Lower leg skin (tissue), 4 donors: Measurements from ENCODE around the gene KRTAP11-1. TPM values are rescaled to one million over a fixed set of nuclear protein-coding genes. Genes with fewer than 3 reads are reported as not detected.

ENCODE experiments used
- DNase-seq, 2 donors: peaks; one replicate each; pipeline ENCODE4 v3.0.0-alpha.2; 2019; ENCODE audit warnings: low spot score in 2 of 2
- H3K4me3 ChIP-seq: fragments of 200-600 bp; sonication (generic); 2 replicates; pipeline ENCODE4 v1.5.1; 2017; ENCODE audit warnings: mild to moderate bottlenecking, low read depth; ENCODE audit not compliant: poor library complexity, severe bottlenecking
- CTCF ChIP-seq, 3 donors: fragments of 450-650 bp; IDR thresholded peaks; one replicate each; pipeline ENCODE4 v1.5.1; 2016; ENCODE audit warnings: antibody characterized with exemption in 3 of 3, mild to moderate bottlenecking in 3 of 3, moderate library complexity in 2 of 3
- POLR2A ChIP-seq, 2 donors: fragments of 450-650 bp; IDR thresholded peaks; one replicate each; pipeline ENCODE4 v1.6.1; 2016 to 2017; ENCODE audit warnings: antibody characterized with exemption in 2 of 2, mild to moderate bottlenecking in 1 of 2, moderate library complexity in 1 of 2
- WGBS, 2 donors: methylation state at CpG; one replicate each; pipeline ENCODE4 v1.1.5; 2018; 5-methylcytosine and 5-hydroxymethylcytosine counted together
- intact Hi-C: fragments of 100-400 bp; cut with DNase I; formaldehyde crosslinking; loops from one replicate; pipeline ENCODE4 v1.15.0; 2023; ENCODE audit warnings: low total_unique reads
- total RNA-seq, 4 donors: library from RNA; depleted of rRNA; stranded (reverse); fragments of >200 nt; gene quantifications; one replicate each; pipeline ENCODE4 v1.1.0, GENCODE V29; 2016

KRTAP11-1 gene
- 10 to 100 TPM in 1 of 4 donors, 1 to 10 TPM in 2, not detected in 1; 2.5 to 71.2 (median 3.2) TPM for total RNA-seq

DNA sequence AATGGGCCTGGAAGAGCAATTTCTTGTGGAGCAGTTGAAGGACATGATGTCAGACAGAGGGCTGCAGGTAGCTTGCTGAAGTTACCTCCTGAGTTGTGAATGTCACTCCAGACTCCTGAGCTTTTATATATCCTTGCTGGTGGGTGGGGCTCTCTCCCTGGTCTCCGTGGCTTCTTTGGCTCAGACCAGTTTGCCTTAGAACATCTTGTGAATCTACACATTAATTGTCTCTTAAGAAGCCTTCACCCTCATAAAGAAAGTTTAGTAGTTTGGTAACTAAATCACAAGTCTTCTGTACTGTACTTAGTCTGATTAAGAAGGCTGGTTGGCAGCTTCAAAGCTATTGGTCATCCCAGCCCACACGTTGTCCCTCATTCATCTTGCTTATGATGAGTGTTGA is at the start of gene KRTAP11-1:
Gene KRTAP11-1 (minus strand): TSS at position 101 of the 400 bp plus-strand sequence. CDS start 56 bp downstream, at position 45.
- no peak within 1 kb of the TSS for H3K4me3 ChIP-seq
- TF ChIP-seq POLR2A (IDR thresholded peaks at IDR 0.05) (no peak), CTCF (IDR thresholded peaks at IDR 0.05) (no peak)
- no peak for DNase-seq
- WGBS, 2 donors, result 69 to 72% methylated on average over 2 of the region's 2 CpGs
- intact Hi-C loops, result no loop called here

DNA sequence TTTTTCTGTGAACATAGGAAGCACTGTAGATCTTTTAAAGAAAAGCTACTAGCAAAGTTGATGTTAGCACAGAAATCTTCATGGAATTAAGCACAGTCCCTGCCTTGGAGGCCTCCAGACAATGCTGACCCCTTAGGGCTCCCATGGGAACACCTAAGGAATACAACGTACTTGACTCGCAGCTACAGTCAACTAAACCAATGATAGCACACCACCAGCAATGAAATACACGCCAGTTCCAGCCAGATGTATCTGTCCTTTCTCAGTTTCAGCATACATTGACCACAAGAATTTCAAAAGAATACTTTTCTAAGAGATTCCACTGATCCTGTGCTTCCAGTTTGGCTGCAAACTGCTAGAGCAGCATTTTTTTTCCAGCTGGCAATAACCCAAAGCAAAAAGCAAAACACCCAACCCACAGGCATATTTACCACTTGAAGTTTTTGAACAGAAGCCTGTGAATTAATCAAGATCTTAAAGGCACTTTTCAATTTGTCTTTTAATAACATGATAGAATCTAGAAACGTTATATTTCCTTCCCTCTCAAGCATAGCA is 42.8 kb upstream of the KRTAP11-1 start:
- H3K4me3 ChIP-seq, result no peak overlapping the region
- DNase-seq, result no peak
- WGBS, 2 donors, result 26 to 38% methylated on average over 4 of the region's 4 CpGs
- intact Hi-C loops, result no loop called here
- no peak for TF ChIP-seq POLR2A (IDR thresholded peaks at IDR 0.05)
- TF ChIP-seq CTCF (IDR thresholded peaks at IDR 0.05), result no peak

DNA sequence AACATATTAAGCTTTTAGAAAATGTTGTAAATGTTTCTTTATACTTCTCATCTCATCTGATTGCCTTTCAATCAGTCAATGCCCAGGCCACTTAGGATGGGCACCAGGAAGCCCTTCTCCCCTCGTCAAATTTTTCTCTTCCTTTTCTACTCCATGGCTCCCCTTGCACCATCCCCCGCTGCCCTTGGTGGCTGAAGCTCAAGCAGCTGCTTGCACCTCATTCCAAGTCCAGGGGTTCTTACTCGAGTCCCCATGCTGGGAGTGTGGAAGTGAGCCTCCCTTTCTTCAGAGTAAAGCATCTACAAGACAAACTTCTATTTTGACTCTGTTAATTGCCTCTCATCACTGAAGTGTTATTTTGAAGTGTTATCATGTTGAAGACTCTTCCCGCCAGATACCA is 39.7 kb upstream of the KRTAP11-1 start:
- 78 to 90% methylated on average over 4 of the region's 4 CpGs for WGBS, 2 donors
- DNase-seq, result no peak
- intact Hi-C loops, result no loop called here
- H3K4me3 ChIP-seq, result no peak overlapping the region
- no peak for TF ChIP-seq POLR2A (IDR thresholded peaks at IDR 0.05)

DNA sequence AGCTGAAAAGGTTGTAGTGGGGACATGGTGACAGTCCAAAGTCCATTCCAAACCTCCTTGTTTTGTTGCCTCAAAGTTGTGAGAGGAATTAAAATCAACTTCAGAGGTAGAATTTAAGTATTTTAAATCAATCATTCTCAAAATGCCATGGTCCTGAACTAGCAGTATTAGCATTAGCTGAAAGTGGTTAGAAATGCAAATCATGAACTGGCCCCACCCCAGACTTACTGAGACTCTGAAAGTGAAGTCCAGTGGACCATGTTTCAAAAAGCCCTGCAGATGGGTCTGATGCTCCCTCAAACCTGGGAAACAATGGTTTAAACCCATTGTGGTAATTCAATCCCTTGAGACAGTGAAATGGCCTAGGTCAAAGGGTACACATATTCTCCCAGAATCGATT is 36.2 kb upstream of the KRTAP11-1 start:
- H3K4me3 ChIP-seq, result no peak overlapping the region
- TF ChIP-seq CTCF (IDR thresholded peaks at IDR 0.05) (no peak), POLR2A (IDR thresholded peaks at IDR 0.05) (no peak)
- 91 to 96% methylated on average over 1 of the region's 1 CpG for WGBS, 2 donors
- DNase-seq, result no peak
- intact Hi-C loops, result no loop called here

DNA sequence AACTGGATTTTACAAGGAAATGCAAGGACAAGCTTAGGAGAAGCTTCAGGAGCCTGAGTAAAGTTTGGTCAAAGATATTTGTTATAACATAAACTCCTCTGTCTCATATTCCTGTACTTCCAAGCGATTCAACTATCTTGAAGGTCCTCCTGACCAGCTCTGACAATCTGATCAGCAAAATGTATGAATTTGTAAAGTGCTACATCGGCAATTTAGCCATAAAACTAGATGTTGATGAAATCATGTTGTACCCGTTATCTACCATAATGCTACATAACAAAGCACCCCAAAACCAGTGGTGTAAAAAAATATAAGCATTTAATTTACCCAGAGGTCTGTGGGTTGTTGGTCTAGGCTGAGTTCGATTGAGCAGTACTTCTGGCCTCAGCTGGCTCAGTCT is 19.5 kb upstream of the KRTAP11-1 start:
- no peak overlapping the region for H3K4me3 ChIP-seq
- DNase-seq, result no peak
- TF ChIP-seq CTCF (IDR thresholded peaks at IDR 0.05), result no peak
- TF ChIP-seq POLR2A (IDR thresholded peaks at IDR 0.05), result no peak
- intact Hi-C loops, result no loop called here
- WGBS, 2 donors, result 70 to 71% methylated on average over 4 of the region's 4 CpGs

DNA sequence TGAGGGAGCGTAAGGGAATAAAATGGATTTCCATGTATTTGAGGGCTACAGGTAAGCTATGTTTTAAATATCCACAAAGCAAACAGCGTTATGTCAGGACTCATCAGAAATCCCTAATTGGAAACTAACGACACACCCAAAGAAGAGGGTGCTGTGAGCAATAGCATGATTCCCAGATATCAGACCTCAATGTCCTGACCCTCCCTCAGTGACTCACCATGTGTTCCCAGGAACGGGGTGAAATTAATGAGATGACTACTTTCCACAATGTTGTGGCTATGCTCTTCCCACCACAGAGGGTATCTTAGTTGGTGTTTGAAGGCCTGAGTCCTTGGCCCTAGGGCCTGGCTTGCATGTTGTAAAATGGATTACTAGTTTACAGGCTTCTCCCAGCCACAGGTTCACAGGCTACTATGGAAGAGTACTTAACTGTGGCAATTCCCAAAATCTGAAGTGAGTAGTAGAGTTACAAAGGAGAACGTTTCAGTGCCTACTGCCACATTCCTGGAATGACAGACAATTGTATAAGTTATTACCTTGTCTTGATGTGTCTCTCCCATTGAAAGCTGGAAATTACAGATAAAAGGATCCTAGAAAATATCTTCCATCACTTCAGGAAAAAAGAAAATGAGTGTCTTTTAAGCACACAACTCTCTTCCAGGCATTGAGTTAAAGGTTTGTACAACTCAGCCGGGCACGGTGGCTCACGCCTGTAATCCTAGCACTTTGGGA is 1.7 kb upstream of the KRTAP11-1 start:
- no peak for DNase-seq
- TF ChIP-seq CTCF (IDR thresholded peaks at IDR 0.05) (no peak), POLR2A (IDR thresholded peaks at IDR 0.05) (no peak)
- intact Hi-C loops, result no loop called here
- no peak overlapping the region for H3K4me3 ChIP-seq
- WGBS, 2 donors, result 66 to 75% methylated on average over 8 of the region's 8 CpGs
